Measurements from ENCODE around the gene SLC29A2.

Gene SLC29A2

DNA sequence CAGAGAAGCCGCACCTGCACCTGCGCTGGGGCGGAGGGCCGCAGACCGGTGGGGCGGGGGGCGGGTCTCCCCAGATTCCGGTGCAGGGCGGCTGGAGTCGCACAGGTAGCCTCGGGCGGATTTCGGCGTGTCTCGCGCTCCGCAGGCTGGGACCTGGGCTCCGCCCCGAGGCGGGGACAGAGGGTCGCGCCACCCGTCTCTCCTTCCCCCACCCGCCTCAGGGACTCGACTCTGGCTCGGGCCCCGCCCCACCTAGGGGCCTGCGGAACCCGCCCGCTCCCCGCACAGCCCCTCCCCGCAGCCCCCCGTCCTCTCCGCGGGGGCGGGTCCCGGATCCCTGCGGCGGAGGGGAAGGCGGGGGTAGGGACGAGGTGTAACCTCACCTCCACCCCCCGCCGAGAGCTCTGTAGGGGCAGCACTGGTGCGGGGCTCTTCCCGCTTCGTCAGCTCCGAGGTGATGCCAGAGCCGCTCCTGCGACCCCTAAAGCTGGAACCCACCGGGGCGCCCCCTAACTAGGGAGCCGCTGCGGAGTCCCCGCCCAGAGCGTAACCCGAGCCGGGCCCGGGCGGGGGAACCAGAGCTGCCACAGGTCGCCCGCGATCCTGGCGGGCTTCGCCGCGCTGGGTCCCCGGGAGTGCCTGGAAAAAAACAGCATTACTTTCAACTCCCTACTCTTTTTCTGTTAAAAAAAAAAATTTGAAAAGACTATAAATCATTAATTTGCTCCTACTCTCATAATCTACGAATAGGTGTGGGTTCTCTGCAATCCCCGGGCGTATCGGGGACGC, at the start of gene SLC29A2:
Gene SLC29A2 (minus strand): TSS at position 134 of the 789 bp plus-strand sequence. CDS start 169 bp downstream, outside the sequence.
- DNase-seq (ENCODE audit: low spot score) = peak; percentile 94

- DNase-seq (ENCODE audit: low spot score) = peak; percentile 78
Measured at GRCh38 chr11:66420671-66421476, 49.3 kb upstream of the SLC29A2 start, which contains the start of gene NPAS4. Gene NPAS4 (plus strand): TSS chr11:66421035. CDS start chr11:66421180, 145 bp downstream.

GRCh38 chr11:66419825-66420224, 48.3 kb upstream of the SLC29A2 start:
- peak; percentile 86 for DNase-seq (ENCODE audit: low spot score)

DNA sequence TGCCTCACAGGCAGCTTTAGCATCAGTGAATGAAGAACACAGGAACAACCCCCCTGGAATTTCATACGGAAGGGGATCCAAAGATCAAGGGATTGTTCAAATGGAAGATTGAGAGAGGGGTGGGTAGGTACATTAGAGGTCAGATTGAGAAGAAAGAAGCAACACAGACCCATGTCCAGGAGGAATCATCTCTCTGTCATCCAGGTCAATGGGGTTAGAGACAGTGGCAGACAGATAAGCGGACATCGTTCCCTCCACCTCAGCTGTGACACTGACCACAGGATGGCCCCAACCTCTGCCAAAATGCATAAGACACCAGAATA, 47.4 kb upstream of the SLC29A2 start:
- DNase-seq (ENCODE audit: low spot score) = no peak

- peak; percentile 76 for DNase-seq (ENCODE audit: low spot score)
Measured at GRCh38 chr11:66418168-66418985, 46.8 kb upstream of the SLC29A2 start.

GRCh38 chr11:66417000-66417399, 45.4 kb upstream of the SLC29A2 start:
- DNase-seq (ENCODE audit: low spot score) = no peak

DNA sequence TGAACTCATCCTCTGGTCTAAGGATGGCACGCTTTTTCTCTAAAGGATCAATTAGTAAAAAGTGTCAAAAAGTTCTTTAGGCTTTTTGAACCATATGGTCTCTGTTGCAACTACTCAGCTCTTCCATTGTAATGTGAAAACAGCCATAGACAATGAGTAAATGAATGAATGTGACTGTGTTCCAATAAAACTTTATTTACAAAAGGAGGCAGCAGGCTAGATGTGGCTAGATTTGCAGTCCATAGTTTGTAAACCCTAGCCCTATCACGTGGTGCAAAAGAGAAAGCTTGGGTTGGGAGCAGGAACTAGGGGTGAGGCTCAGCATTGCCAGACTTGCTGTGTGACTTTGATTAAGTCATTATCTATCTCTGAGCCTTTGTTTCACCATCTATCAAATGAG, 43.9 kb upstream of the SLC29A2 start:
- no peak for DNase-seq (ENCODE audit: low spot score)

GRCh38 chr11:66414120-66414934, 42.8 kb upstream of the SLC29A2 start:
- no peak for DNase-seq (ENCODE audit: low spot score)

DNA sequence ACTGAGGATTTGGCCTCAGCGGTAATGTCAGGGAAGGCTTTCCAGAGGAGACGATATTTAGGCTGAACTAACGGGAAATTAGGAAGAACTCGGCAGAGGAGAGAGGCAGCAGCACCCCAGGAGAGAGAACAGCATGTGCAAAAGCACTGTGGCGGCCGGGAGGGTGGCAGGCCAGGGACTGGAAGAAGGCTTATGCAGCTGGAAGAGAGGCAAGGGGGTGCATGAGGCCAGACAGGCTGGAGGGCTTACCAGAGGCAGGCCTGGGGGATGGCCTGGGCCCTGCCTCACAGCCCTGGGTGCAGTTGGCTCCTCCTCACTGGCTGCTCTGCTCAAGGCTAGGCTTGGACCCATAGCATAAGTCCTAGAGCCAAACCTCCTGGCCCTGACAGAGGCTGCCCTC, 41.6 kb upstream of the SLC29A2 start:
- no peak for DNase-seq (ENCODE audit: low spot score)

GRCh38 chr11:66412110-66412509, 40.5 kb upstream of the SLC29A2 start:
- no peak for DNase-seq (ENCODE audit: low spot score)

GRCh38 chr11:66411323-66411722, 39.8 kb upstream of the SLC29A2 start:
- DNase-seq (ENCODE audit: low spot score) = no peak

GRCh38 chr11:66410191-66410590, 38.6 kb upstream of the SLC29A2 start:
- no peak for DNase-seq (ENCODE audit: low spot score)

GRCh38 chr11:66409226-66409625, 37.7 kb upstream of the SLC29A2 start:
- DNase-seq (ENCODE audit: low spot score) = no peak

DNA sequence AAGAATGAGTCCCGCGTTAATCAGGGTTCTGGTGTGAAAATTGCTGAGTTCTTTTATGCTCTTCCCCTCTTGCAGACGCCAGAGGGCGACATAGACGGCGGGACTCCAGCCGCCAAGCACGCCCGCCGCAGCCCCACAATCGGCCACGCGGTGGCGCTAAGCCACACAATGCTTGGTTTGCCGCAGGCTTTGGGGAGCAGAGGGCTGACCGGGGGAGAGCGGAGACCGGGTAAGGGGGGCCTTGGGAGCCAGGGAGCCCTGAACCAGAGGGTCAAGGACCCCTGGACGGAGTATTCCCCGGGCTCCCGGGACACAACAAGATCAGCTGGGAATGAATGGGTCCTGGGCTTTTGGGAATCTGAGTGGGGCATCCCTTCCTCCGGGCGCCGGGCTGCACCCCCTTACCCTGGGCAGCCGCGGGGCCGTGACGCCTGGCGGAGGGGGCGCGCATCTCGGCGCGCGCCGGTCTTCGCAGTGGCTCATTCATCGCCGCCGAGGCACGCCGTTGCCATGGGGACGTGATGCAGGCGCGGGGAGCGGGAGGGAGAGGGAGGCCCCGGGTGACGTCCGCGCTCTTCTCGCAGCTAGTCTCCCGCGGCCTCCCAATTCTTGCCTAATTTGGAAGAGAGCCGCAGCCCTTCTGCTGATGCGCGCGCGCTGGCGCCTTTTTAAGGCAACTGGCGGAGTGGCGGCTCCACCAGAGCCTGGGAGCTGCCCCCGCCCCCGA, 37.1 kb upstream of the SLC29A2 start:
- DNase-seq (ENCODE audit: low spot score) = peak; percentile 93

DNA sequence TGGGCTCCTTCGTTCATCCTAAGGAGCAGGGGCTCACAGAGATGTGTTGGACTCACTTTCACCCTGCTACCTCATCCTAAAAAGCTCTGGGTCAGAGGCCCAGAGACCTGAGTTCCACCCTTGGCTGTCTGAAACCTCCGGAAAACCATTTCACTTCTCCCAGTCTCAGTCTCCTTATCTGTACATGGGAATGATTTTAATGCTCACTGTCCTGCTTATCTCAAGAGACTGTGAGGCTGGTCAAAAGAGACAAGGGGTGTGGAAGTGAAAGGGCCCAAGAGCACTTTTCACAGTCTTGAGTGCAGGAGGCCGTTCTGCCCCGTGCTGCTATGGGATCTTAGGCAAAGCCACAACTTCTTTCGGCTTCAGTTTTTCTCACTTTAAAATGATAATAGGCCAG, 36.1 kb upstream of the SLC29A2 start:
- DNase-seq (ENCODE audit: low spot score) = no peak

GRCh38 chr11:66393954-66394353, 22.4 kb upstream of the SLC29A2 start:
- no peak for DNase-seq (ENCODE audit: low spot score)

- DNase-seq (ENCODE audit: low spot score) = no peak
Measured at GRCh38 chr11:66391322-66391721, 19.8 kb upstream of the SLC29A2 start.

GRCh38 chr11:66388780-66389386, 17.3 kb upstream of the SLC29A2 start:
- DNase-seq (ENCODE audit: low spot score) = peak; percentile 74

DNA sequence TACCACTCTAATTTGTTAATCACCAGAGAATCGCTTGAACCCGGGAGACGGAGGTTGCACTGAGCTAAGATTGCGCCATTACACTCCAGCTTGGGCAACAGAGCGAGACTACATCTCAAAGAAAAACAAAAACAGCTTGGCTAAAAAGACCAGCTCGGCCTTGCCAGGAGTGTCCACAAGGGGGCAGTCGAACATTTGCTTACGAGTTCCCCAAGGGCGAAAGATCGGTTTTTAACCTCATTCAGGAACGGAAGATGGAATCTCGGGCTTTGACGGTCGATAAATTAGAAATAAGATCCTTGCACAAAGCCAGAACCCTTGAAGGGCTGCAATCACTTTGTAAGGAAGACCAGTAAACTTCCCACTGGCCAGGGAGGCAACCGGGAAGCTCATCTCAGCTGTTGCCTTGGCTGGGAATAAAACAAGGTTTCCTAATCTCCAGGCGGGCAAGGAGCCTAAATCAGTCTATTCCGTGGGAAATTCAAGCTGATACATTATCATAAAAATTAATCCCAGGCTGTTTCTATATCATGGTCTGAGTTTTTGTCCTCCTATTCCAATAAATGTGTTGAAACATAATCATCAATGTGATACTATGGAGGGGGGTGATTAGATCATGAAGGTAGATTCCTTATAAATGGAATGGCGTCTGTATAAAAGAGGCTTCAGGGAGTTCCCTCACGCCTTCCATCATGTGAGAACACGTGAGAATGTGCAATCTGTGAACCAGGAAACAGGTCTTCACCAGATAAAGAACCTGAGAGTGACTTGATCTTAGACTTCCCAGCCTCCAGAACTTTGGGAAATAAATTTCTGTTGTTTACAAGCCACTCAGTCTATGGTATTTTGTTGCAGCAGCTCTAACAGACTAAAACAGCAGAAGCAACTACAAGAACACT, 14.9 kb upstream of the SLC29A2 start:
- peak; percentile 72 for DNase-seq (ENCODE audit: low spot score)

All from D341Med (cell line).